PFSK-1 (cell line): ENCODE data around the gene BRINP1.

Source experiments
- FOXP2 ChIP-seq: optimal IDR thresholded peaks from 2 replicates; pipeline ENCODE3; 2011; ENCODE audit warnings: borderline replicate concordance, control low read depth, inconsistent platforms; ENCODE audit not compliant: insufficient read depth; ENCODE audit errors: extremely low read length, extremely low read depth
- POLR2AphosphoS5 ChIP-seq: IDR thresholded peaks from 2 replicates; pipeline ENCODE4 v1.6.1; 2012; ENCODE audit warnings: low read depth, mild to moderate bottlenecking, control low read depth, low read length, moderate library complexity
- SIN3A ChIP-seq: IDR thresholded peaks from 2 replicates; pipeline ENCODE4 v1.6.1; 2012; ENCODE audit warnings: mild to moderate bottlenecking, low read length, moderate library complexity, borderline replicate concordance; ENCODE audit not compliant: insufficient read depth
- TAF1 ChIP-seq: IDR thresholded peaks from 2 replicates; pipeline ENCODE4 v1.6.1; 2012; ENCODE audit warnings: low read length, control low read depth, borderline replicate concordance; ENCODE audit not compliant: insufficient read depth
- TF ChIP-seq, protein P1 (sequence below), 2 experiments: IDR thresholded peaks; 2 replicates each; pipeline versions ENCODE4 v1.6.1 to v1.8.0; 2011 to 2012; ENCODE audit warnings: low read depth in 2 of 2, low read length in 2 of 2, control low read depth in 1 of 2, inconsistent platforms in 1 of 2, mild to moderate bottlenecking in 1 of 2, moderate library complexity in 1 of 2; ENCODE audit not compliant: insufficient read depth in 1 of 2

Gene BRINP1

GRCh38 chr9:119148855-119149254, 220.4 kb downstream of the BRINP1 start:
- TF ChIP-seq POLR2AphosphoS5 (no peak), TAF1 (no peak), SIN3A (no peak), FOXP2 (no peak)
- TF ChIP-seq, protein P1, sequence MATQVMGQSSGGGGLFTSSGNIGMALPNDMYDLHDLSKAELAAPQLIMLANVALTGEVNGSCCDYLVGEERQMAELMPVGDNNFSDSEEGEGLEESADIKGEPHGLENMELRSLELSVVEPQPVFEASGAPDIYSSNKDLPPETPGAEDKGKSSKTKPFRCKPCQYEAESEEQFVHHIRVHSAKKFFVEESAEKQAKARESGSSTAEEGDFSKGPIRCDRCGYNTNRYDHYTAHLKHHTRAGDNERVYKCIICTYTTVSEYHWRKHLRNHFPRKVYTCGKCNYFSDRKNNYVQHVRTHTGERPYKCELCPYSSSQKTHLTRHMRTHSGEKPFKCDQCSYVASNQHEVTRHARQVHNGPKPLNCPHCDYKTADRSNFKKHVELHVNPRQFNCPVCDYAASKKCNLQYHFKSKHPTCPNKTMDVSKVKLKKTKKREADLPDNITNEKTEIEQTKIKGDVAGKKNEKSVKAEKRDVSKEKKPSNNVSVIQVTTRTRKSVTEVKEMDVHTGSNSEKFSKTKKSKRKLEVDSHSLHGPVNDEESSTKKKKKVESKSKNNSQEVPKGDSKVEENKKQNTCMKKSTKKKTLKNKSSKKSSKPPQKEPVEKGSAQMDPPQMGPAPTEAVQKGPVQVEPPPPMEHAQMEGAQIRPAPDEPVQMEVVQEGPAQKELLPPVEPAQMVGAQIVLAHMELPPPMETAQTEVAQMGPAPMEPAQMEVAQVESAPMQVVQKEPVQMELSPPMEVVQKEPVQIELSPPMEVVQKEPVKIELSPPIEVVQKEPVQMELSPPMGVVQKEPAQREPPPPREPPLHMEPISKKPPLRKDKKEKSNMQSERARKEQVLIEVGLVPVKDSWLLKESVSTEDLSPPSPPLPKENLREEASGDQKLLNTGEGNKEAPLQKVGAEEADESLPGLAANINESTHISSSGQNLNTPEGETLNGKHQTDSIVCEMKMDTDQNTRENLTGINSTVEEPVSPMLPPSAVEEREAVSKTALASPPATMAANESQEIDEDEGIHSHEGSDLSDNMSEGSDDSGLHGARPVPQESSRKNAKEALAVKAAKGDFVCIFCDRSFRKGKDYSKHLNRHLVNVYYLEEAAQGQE (IDR thresholded peaks at IDR 0.05; ENCODE audit: insufficient read depth in 1 of 2, low read depth in 2 of 2, low read length in 2 of 2): no peak

DNA sequence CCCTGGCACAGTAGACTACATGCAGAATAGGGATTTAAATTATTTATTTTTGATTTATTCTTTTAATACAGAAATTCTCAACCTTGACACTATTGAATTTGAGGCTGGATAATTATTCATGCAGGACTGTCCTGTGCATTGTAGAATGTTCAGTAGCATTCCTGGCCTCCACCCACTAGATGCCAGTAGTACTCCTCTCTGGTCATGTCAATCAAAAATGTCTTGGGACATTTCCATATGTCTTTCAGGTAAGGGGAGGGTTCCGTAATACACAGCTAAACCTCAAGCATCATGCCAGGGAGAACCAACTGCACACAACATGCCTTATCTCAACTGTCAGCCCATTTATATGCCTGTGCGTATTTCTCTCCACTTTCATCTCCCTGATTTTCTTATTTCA, 231.8 kb downstream of the BRINP1 start:
- TF ChIP-seq SIN3A: no peak
- TF ChIP-seq POLR2AphosphoS5: no peak
- TF ChIP-seq TAF1: no peak
- TF ChIP-seq, protein P1 (IDR thresholded peaks at IDR 0.05; ENCODE audit: insufficient read depth in 1 of 2, low read depth in 2 of 2, low read length in 2 of 2): no peak
- no peak for TF ChIP-seq FOXP2

GRCh38 chr9:119126040-119126439, 243.2 kb downstream of the BRINP1 start:
- TF ChIP-seq POLR2AphosphoS5 (no peak), FOXP2 (no peak), SIN3A (no peak), TAF1 (no peak)
- TF ChIP-seq, protein P1 (IDR thresholded peaks at IDR 0.05; ENCODE audit: insufficient read depth in 1 of 2, low read depth in 2 of 2, low read length in 2 of 2): no peak

DNA sequence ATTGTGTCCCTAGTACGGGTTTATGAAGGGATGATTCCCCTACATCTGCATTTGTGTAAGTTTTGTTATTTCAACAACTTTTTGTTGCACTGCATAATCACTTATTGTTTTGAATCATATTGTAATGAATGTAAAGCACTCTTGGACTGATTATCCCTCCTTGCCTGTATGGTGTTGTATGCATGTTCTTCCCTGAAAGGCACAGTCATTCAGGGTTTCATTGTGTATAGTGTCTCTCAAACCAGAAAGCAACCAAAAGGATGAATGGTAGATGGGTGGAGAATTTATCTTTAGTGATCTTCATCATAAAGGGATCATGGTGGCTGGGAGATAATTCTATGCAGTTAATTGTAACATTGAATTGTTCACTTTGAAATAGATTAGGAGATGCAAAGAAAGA, 247.3 kb downstream of the BRINP1 start:
- TF ChIP-seq SIN3A: no peak
- TF ChIP-seq POLR2AphosphoS5: no peak
- TF ChIP-seq, protein P1 (IDR thresholded peaks at IDR 0.05; ENCODE audit: insufficient read depth in 1 of 2, low read depth in 2 of 2, low read length in 2 of 2): no peak
- no peak for TF ChIP-seq TAF1
- TF ChIP-seq FOXP2: no peak

DNA sequence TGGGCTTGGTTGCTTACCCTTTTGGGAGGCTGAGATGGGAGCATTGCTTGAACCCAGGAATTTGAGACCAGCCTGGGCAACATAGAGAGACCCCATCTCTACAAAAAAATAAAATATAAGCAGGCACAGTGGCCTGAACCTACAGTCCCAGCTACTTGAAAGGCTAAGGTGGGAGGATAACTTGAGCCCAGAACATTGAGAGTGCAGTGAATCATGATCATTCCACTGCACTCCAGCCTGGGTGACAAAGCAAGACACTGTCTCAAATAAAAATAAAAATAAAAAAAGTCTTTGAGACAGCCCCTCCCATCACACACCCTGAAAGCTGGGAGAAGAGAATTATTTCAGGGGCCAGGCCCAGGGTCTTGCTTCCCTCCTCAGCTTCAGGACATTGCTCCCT, 251.8 kb downstream of the BRINP1 start:
- TF ChIP-seq FOXP2: no peak
